ENCODE data around the gene AGTPBP1.

AGTPBP1 gene

GRCh38 chr9:85730916-85731630, 10.7 kb downstream of the AGTPBP1 start:
- Histone ChIP-seq H3F3A (ENCODE audit: insufficient read depth, low read length) (no peaks in the 10 kb centered on the region), H3K4me1 (ENCODE audit: low read length) (peaks cover 15% of the 10 kb centered on the region; the same call in 1 of the 2 replicates), H3K4me3 (ENCODE audit: low read length) (no peak overlapping the region), H3K27ac (ENCODE audit: low read length) (no peak overlapping the region), H3K9ac (ENCODE audit: low read length) (no peak overlapping the region), H4K20me1 (ENCODE audit: insufficient read depth, low read length) (no peaks in the 10 kb centered on the region), H3K4me2 (ENCODE audit: low read depth, low read length) (no peak overlapping the region), H3K27me3 (replicated peaks; ENCODE audit: insufficient read depth, low read length) (no peaks in the 10 kb centered on the region), H2AFZ (ENCODE audit: low read length) (no peak overlapping the region), H3K79me2 (ENCODE audit: low read length) (peaks cover 99% of the 10 kb centered on the region), H3K9me2 (replicated peaks; ENCODE audit: insufficient read depth, low read length) (no peaks in the 10 kb centered on the region), H3K36me3 (replicated peaks; ENCODE audit: insufficient read depth, low read length) (no peaks in the 10 kb centered on the region), H3K9me3 (replicated peaks; ENCODE audit: insufficient read depth, low read length) (no peaks in the 10 kb centered on the region)
- TF ChIP-seq CTCF (IDR thresholded peaks at IDR 0.05; ENCODE audit: low read length), result no peak
- TF ChIP-seq EZH2phosphoT487 (IDR thresholded peaks at IDR 0.05; ENCODE audit: low read length), result no peak
- TF ChIP-seq EZH2 (optimal IDR thresholded peaks at IDR 0.05; ENCODE audit: low read depth, low read length), result no peak
- DNase-seq, result no peak

- H3K9me2 ChIP-seq (replicated peaks; ENCODE audit: insufficient read depth, low read length), result no peaks in the 10 kb centered on the region
- no peaks in the 10 kb centered on the region for H3K27me3 ChIP-seq (replicated peaks; ENCODE audit: insufficient read depth, low read length)
- H3K4me2 ChIP-seq (ENCODE audit: low read depth, low read length), result no peak overlapping the region
- no peak overlapping the region for H3K4me3 ChIP-seq (ENCODE audit: low read length)
- peaks cover 97% of the 10 kb centered on the region for H3K79me2 ChIP-seq (ENCODE audit: low read length)
- no peaks in the 10 kb centered on the region for H3K36me3 ChIP-seq (replicated peaks; ENCODE audit: insufficient read depth, low read length)
- H3K9me3 ChIP-seq (replicated peaks; ENCODE audit: insufficient read depth, low read length), result no peaks in the 10 kb centered on the region
- TF ChIP-seq CTCF (IDR thresholded peaks at IDR 0.05; ENCODE audit: low read length) (no peak), EZH2 (optimal IDR thresholded peaks at IDR 0.05; ENCODE audit: low read depth, low read length) (no peak), EZH2phosphoT487 (IDR thresholded peaks at IDR 0.05; ENCODE audit: low read length) (no peak)
- H2AFZ ChIP-seq (ENCODE audit: low read length), result no peak overlapping the region
- H4K20me1 ChIP-seq (ENCODE audit: insufficient read depth, low read length), result no peaks in the 10 kb centered on the region
- no peak overlapping the region for H3K9ac ChIP-seq (ENCODE audit: low read length)
- DNase-seq, result no peak
- no peak overlapping the region for H3K27ac ChIP-seq (ENCODE audit: low read length)
- H3F3A ChIP-seq (ENCODE audit: insufficient read depth, low read length), result no peaks in the 10 kb centered on the region
- H3K4me1 ChIP-seq (ENCODE audit: low read length), result peaks cover 15% of the 10 kb centered on the region; the same call in 1 of the 2 replicates
These were observed 11.9 kb downstream of the AGTPBP1 start for GRCh38 chr9:85729882-85730281.

GRCh38 chr9:85727500-85727899, 14.3 kb downstream of the AGTPBP1 start:
- Histone ChIP-seq H3K4me1 (ENCODE audit: low read length) (peaks cover 15% of the 10 kb centered on the region; the same call in 1 of the 2 replicates), H3K9ac (ENCODE audit: low read length) (no peak overlapping the region), H3K9me2 (replicated peaks; ENCODE audit: insufficient read depth, low read length) (no peaks in the 10 kb centered on the region), H3K79me2 (ENCODE audit: low read length) (peaks cover 85% of the 10 kb centered on the region), H4K20me1 (ENCODE audit: insufficient read depth, low read length) (no peaks in the 10 kb centered on the region), H3K4me2 (ENCODE audit: low read depth, low read length) (no peak overlapping the region), H3F3A (ENCODE audit: insufficient read depth, low read length) (no peaks in the 10 kb centered on the region), H3K4me3 (ENCODE audit: low read length) (no peak overlapping the region), H3K27ac (ENCODE audit: low read length) (no peak overlapping the region), H3K9me3 (replicated peaks; ENCODE audit: insufficient read depth, low read length) (no peaks in the 10 kb centered on the region), H3K27me3 (replicated peaks; ENCODE audit: insufficient read depth, low read length) (no peaks in the 10 kb centered on the region), H2AFZ (ENCODE audit: low read length) (no peak overlapping the region), H3K36me3 (replicated peaks; ENCODE audit: insufficient read depth, low read length) (no peaks in the 10 kb centered on the region; the same call in 1 of the 2 replicates)
- no peak for DNase-seq
- TF ChIP-seq CTCF (IDR thresholded peaks at IDR 0.05; ENCODE audit: low read length) (no peak), EZH2 (optimal IDR thresholded peaks at IDR 0.05; ENCODE audit: low read depth, low read length) (no peak), EZH2phosphoT487 (IDR thresholded peaks at IDR 0.05; ENCODE audit: low read length) (no peak)

Data from MM.1S (cell line).